GM18505 (cell line): ENCODE results near the gene PDE4D.

ENCODE experiments used
- ATAC-seq: cut with Tn5 transposase; IDR thresholded peaks from one replicate; pipeline ENCODE4 v1.9.1; 2021; ENCODE audit not compliant: unreplicated experiment
- POLR2A ChIP-seq: IDR thresholded peaks from 4 replicates; pipeline ENCODE4 v1.6.1; 2011; ENCODE audit warnings: borderline replicate concordance; ENCODE audit not compliant: insufficient read depth, insufficient read length; ENCODE audit errors: extremely low read depth

PDE4D gene

GRCh38 chr5:59744531-59744992 lies 149.0 kb downstream of the PDE4D start:
- TF ChIP-seq POLR2A = no peak
- no peak for ATAC-seq

GRCh38 chr5:59741599-59741998 lies 151.9 kb downstream of the PDE4D start:
- no peak for TF ChIP-seq POLR2A
- ATAC-seq = no peak

- no peak for ATAC-seq
- no peak for TF ChIP-seq POLR2A
These were observed 155.5 kb downstream of the PDE4D start for GRCh38 chr5:59738024-59738423.

- ATAC-seq = no peak
- TF ChIP-seq POLR2A = no peak
These were observed 160.7 kb downstream of the PDE4D start for GRCh38 chr5:59732806-59733205.

- ATAC-seq = no peak
- TF ChIP-seq POLR2A = no peak
These were observed 161.2 kb downstream of the PDE4D start for GRCh38 chr5:59732301-59732700.

GRCh38 chr5:59731809-59732208 lies 161.7 kb downstream of the PDE4D start:
- ATAC-seq = no peak
- no peak for TF ChIP-seq POLR2A

- ATAC-seq = no peak
- TF ChIP-seq POLR2A = no peak
These were observed 163.7 kb downstream of the PDE4D start for GRCh38 chr5:59729820-59730219.

GRCh38 chr5:59729357-59729756 lies 164.2 kb downstream of the PDE4D start:
- ATAC-seq = no peak
- no peak for TF ChIP-seq POLR2A

GRCh38 chr5:59728356-59728755 lies 165.2 kb downstream of the PDE4D start:
- ATAC-seq = no peak
- no peak for TF ChIP-seq POLR2A

- no peak for TF ChIP-seq POLR2A
- no peak for ATAC-seq
These were observed 166.3 kb downstream of the PDE4D start for GRCh38 chr5:59727186-59727585.

- no peak for ATAC-seq
- TF ChIP-seq POLR2A = no peak
These were observed 168.1 kb downstream of the PDE4D start for GRCh38 chr5:59725392-59725767.

GRCh38 chr5:59724482-59725391 lies 168.8 kb downstream of the PDE4D start:
- TF ChIP-seq POLR2A = no peak
- peak; percentile 59 for ATAC-seq

- ATAC-seq = no peak
- no peak for TF ChIP-seq POLR2A
These were observed 170.7 kb downstream of the PDE4D start for GRCh38 chr5:59722874-59723273.

- no peak for ATAC-seq
- TF ChIP-seq POLR2A = no peak
These were observed 171.8 kb downstream of the PDE4D start for GRCh38 chr5:59721741-59722140.
